ENCODE measurements around the gene YBX1. TPM values are rescaled to one million over a fixed set of nuclear protein-coding genes. Genes with fewer than 3 reads are reported as not detected.
A peak's percentile ranks its signal among the peaks of the same experiment; 100 is the strongest.
"Not testable (repeated sequence)": the region's sequence is repeated elsewhere in the genome, so short reads cannot be mapped to it uniquely, and the experiment has no call there.

YBX1 gene
- total RNA-seq, 5 donors from 2014 or later (not counting 1 experiment from before 2014, with no cell fraction given), result 274 to 340 (median 307) TPM

DNA sequence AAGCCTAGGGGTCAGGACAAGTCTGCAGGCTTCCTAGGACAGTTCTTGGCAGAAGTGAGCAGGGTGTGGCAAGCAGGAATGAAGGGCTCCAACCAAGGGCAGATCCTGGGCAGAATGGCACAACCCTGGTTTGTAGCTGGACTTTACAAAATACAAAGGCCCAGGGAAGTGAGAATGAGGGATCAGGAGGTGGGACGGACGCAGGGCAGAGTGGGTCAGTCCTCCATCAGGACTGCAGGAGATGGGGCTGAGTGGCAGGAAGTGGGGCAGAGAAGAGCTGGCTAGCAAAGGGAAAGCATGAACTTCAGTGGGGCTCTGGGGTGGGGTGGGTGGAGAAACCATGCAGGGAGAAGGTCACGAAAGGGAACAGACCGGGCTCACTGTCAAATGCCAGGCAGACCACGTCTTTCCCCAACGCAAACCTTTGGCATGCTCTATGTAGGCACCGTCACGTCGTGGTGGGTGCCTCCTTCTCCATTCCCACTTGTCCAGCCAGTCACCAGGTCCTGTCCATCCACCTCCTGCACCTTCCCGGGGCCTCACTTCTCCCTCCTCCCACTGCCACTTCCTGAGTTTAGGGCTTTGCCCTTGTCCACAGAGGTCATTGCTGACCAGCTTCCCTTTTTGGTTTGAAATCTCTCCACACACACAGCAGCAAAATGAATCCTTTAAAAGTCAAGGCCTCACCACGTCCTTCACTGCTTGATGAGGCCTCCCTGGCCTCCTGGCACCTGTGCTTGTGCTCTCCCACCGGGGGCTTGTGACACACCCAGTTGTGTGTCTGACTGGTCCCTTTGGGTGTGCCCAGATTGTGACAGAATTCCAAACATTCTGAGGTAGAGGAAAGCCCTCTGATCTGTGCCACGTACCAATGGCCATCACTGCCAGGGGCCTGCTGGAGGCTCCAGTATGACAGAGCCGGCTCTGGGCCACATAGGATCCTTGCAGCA, 66.5 kb downstream of the YBX1 start:
- 94% methylated on average over 11 of the region's 14 CpGs for WGBS (ENCODE audit: insufficient coverage)
- peaks cover 0 to 2% of the 10 kb centered on the region in 2 experiments for H3K4me1 ChIP-seq (ENCODE audit: control insufficient read depth in 1 of 2, extremely low read depth in 1 of 2, insufficient read depth in 2 of 2, low read length in 2 of 2)
- peak overlapping the region in 1 of 2 donors; percentile 29 for H3K27ac Mint-ChIP-seq
- ChIA-PET CTCF (interaction anchor here (0.6 to 0.8 kb wide), 3 partner anchors 171 to 1860 kb away, joined by 3 to 8 read pairs (median 4); no protein-coding TSS in a partner anchor), POLR2A (no interaction called here)
- H3K4me3 Mint-ChIP-seq, result no peak overlapping the region
- no peak overlapping the region for H3K4me3 ChIP-seq (ENCODE audit: control insufficient read depth in 1 of 2, extremely low read depth in 1 of 2, low read length in 1 of 2)
- H3K27ac ChIP-seq (ENCODE audit: low read length), result no peak overlapping the region
- H3K9me3 Mint-ChIP-seq, result peaks cover 0 to 5% (median 0%) of the 10 kb centered on the region in 3 donors
- H3K36me3 ChIP-seq (ENCODE audit: control insufficient read depth in 2 of 2, extremely low read depth in 1 of 2, insufficient read depth in 1 of 2, low read length in 1 of 2), result peaks cover 8 to 67% of the 10 kb centered on the region in 2 donors
- no peaks in the 10 kb centered on the region for H3K27me3 ChIP-seq (replicated peaks in 1 of 2; ENCODE audit: control insufficient read depth in 2 of 2, extremely low read depth in 1 of 2, insufficient read depth in 2 of 2, low read length in 1 of 2)
- DNase-seq (no peak), ATAC-seq (replicated peaks in 1 of 4) (no peak)
- H3K4me1 Mint-ChIP-seq, result no peaks in the 10 kb centered on the region
- H3K27me3 Mint-ChIP-seq, result no peaks in the 10 kb centered on the region
- no peaks in the 10 kb centered on the region for H3K9me3 ChIP-seq
- H3K36me3 Mint-ChIP-seq, result peaks cover 46% of the 10 kb centered on the region

DNA sequence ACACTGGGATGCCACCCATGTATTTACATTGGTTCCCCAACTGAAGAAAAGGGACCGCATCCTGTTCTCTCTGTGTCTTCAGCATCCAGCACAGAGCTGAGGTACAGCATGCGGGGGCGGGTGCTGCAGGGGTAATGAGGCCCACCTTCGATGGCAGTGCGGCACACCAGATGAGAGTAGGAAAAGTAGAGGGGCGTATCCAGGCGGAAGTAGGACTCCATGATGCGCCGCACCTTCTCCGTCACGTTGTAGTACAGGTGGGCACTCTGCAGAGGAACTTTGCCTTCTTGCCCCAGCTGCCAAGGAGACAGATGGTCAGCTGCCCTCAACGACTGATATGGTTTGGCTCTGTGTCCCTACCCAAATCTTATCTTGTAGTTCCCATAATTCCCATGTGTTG, 67.8 kb downstream of the YBX1 start:
- ChIA-PET POLR2A (no interaction called here), CTCF (interaction anchor here in 1 of 2 donors (0.8 kb wide), 1 partner anchor 172 kb away, joined by 4 read pairs; no protein-coding TSS in a partner anchor)
- Mint-ChIP-seq H3K27me3 (no peaks in the 10 kb centered on the region), H3K9me3 (peaks cover 0 to 5% (median 0%) of the 10 kb centered on the region in 3 donors), H3K4me3 (peak overlapping the region in 1 of 3 donors; percentile 6), H3K36me3 (peaks cover 57% of the 10 kb centered on the region), H3K27ac (no peak overlapping the region), H3K4me1 (no peaks in the 10 kb centered on the region)
- peaks cover 14 to 80% of the 10 kb centered on the region in 2 donors for H3K36me3 ChIP-seq (ENCODE audit: control insufficient read depth in 2 of 2, extremely low read depth in 1 of 2, insufficient read depth in 1 of 2, low read length in 1 of 2)
- no peak overlapping the region for H3K27ac ChIP-seq (ENCODE audit: low read length)
- no peak overlapping the region for H3K4me3 ChIP-seq (ENCODE audit: control insufficient read depth in 1 of 2, extremely low read depth in 1 of 2, low read length in 1 of 2)
- 99% methylated on average over 9 of the region's 12 CpGs for WGBS (ENCODE audit: insufficient coverage)
- ATAC-seq (replicated peaks in 1 of 4) (no peak), DNase-seq (no peak)
- peaks cover 0 to 2% of the 10 kb centered on the region in 2 experiments for H3K4me1 ChIP-seq (ENCODE audit: control insufficient read depth in 1 of 2, extremely low read depth in 1 of 2, insufficient read depth in 2 of 2, low read length in 2 of 2)
- no peaks in the 10 kb centered on the region for H3K27me3 ChIP-seq (replicated peaks in 1 of 2; ENCODE audit: control insufficient read depth in 2 of 2, extremely low read depth in 1 of 2, insufficient read depth in 2 of 2, low read length in 1 of 2)
- no peaks in the 10 kb centered on the region for H3K9me3 ChIP-seq

DNA sequence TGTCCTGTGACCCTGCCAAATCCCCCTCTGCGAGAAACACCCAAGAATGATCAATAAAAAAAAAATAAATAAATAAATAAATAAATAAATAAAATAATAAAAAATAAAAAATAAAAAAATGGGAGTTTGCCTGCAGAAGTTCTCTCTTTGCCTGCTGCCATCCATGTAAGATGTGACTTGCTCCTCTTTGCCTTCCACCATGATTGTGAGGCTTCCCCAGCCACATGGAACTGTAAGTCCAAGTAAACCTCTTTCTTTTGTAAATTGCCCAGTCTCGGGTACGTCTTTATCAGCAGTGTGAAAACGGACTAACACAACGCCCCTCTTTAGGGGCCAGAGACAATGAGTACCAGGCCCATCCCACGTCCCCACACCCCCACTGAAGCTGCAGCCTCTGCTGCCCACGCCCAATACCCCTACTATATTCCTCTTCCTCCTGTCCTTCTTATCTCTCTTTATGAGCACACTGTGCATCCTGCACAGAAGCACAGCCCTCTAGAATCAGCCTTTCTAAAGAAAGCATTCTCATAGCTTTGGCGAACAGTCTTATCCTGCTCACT, 69.4 kb downstream of the YBX1 start:
- peaks cover 17 to 84% of the 10 kb centered on the region in 2 donors for H3K36me3 ChIP-seq (ENCODE audit: control insufficient read depth in 2 of 2, extremely low read depth in 1 of 2, insufficient read depth in 1 of 2, low read length in 1 of 2)
- H3K4me3 ChIP-seq (ENCODE audit: control insufficient read depth in 1 of 2, extremely low read depth in 1 of 2, low read length in 1 of 2); H3K9me3 ChIP-seq; H3K9me3 Mint-ChIP-seq; H3K27ac Mint-ChIP-seq; H3K27me3 Mint-ChIP-seq; DNase-seq; ATAC-seq (replicated peaks in 1 of 4); CTCF ChIA-PET; H3K4me3 Mint-ChIP-seq; H3K4me1 ChIP-seq (ENCODE audit: control insufficient read depth in 1 of 2, extremely low read depth in 1 of 2, insufficient read depth in 2 of 2, low read length in 2 of 2); H3K27me3 ChIP-seq (replicated peaks in 1 of 2; ENCODE audit: control insufficient read depth in 2 of 2, extremely low read depth in 1 of 2, insufficient read depth in 2 of 2, low read length in 1 of 2); H3K27ac ChIP-seq (ENCODE audit: low read length); H3K4me1 Mint-ChIP-seq: not testable (repeated sequence)
- WGBS (ENCODE audit: insufficient coverage), result 95% methylated on average over 7 of the region's 8 CpGs
- peaks cover 72% of the 10 kb centered on the region for H3K36me3 Mint-ChIP-seq
- POLR2A ChIA-PET, result interaction anchor here in 1 of 2 donors (0.6 kb wide), 1 partner anchor 14 kb away, joined by 3 read pairs; no protein-coding TSS in a partner anchor

DNA sequence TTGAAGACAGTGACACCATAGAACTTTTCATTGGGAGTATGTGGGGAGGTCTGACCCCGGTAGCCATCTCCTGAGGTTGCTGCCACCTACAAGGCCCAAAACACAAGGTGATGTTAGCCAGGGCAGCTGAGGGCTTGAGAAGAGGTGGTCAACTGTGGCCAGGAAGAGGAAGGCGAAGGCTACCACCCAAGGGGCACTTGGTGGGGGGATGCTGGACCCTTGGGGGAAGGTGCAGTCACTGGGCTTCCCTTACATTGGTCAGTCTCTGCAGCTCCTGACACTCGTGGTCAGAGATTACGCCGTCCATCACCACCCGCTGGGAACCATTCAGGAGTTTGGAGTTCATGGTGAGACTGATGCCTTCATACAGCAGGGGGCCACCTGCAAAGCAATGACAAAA, 70.1 kb downstream of the YBX1 start:
- Mint-ChIP-seq H3K27ac (no peak overlapping the region), H3K4me3 (no peak overlapping the region), H3K9me3 (peaks cover 0 to 5% (median 0%) of the 10 kb centered on the region in 3 donors), H3K36me3 (peaks cover 78% of the 10 kb centered on the region), H3K4me1 (peaks cover 4% of the 10 kb centered on the region in 3 donors), H3K27me3 (no peaks in the 10 kb centered on the region)
- no peaks in the 10 kb centered on the region for H3K27me3 ChIP-seq (replicated peaks in 1 of 2; ENCODE audit: control insufficient read depth in 2 of 2, extremely low read depth in 1 of 2, insufficient read depth in 2 of 2, low read length in 1 of 2)
- POLR2A ChIA-PET, result interaction anchor here in 1 of 2 donors (0.6 kb wide), 1 partner anchor 15 kb away, joined by 3 read pairs; no protein-coding TSS in a partner anchor
- no peaks in the 10 kb centered on the region for H3K9me3 ChIP-seq
- peaks cover 18 to 84% of the 10 kb centered on the region in 2 donors for H3K36me3 ChIP-seq (ENCODE audit: control insufficient read depth in 2 of 2, extremely low read depth in 1 of 2, insufficient read depth in 1 of 2, low read length in 1 of 2)
- CTCF ChIA-PET, result interaction anchor here in 1 of 2 donors (0.8 kb wide), 1 partner anchor 14 kb away, joined by 3 read pairs; no protein-coding TSS in a partner anchor
- no peak overlapping the region for H3K27ac ChIP-seq (ENCODE audit: low read length)
- H3K4me3 ChIP-seq (ENCODE audit: control insufficient read depth in 1 of 2, extremely low read depth in 1 of 2, low read length in 1 of 2), result no peak overlapping the region
- DNase-seq, result no peak
- no peak for ATAC-seq (replicated peaks in 1 of 4)
- WGBS (ENCODE audit: insufficient coverage), result 92% methylated on average over 5 of the region's 6 CpGs
- H3K4me1 ChIP-seq (ENCODE audit: control insufficient read depth in 1 of 2, extremely low read depth in 1 of 2, insufficient read depth in 2 of 2, low read length in 2 of 2), result no peaks in the 10 kb centered on the region

DNA sequence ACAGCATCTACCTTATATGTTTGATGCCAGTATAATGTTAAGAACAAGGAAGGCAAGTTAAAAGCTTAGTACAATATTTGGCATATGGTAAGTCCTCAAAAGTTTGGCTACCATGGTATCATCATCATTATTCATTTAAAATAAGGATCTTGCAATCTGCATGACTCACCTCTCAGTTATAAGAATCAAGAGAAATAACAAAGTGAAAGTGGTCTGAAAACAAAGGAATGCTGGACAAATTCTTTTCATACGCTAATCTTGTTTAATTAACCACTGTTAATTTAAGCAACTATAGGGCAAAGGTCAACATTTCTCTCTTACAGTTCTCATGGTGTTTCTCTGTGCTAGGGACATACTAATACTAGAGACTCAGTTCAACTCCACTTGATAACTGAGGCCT, 70.9 kb downstream of the YBX1 start:
- no peaks in the 10 kb centered on the region for H3K27me3 ChIP-seq (replicated peaks in 1 of 2; ENCODE audit: control insufficient read depth in 2 of 2, extremely low read depth in 1 of 2, insufficient read depth in 2 of 2, low read length in 1 of 2)
- no peak overlapping the region for H3K4me3 Mint-ChIP-seq
- ATAC-seq (replicated peaks in 1 of 4) (no peak), DNase-seq (no peak)
- H3K36me3 Mint-ChIP-seq, result peaks cover 81% of the 10 kb centered on the region
- no peaks in the 10 kb centered on the region for H3K4me1 ChIP-seq (ENCODE audit: control insufficient read depth in 1 of 2, extremely low read depth in 1 of 2, insufficient read depth in 2 of 2, low read length in 2 of 2)
- ChIA-PET POLR2A (interaction anchor here in 1 of 2 donors (0.5 to 1.2 kb wide), 2 partner anchors 12 to 29 kb away, joined by 3 read pairs; no protein-coding TSS in a partner anchor), CTCF (interaction anchor here in 1 of 2 donors (0.8 kb wide), 1 partner anchor 13 kb away, joined by 3 read pairs; no protein-coding TSS in a partner anchor)
- no peak overlapping the region for H3K27ac Mint-ChIP-seq
- H3K36me3 ChIP-seq (ENCODE audit: control insufficient read depth in 2 of 2, extremely low read depth in 1 of 2, insufficient read depth in 1 of 2, low read length in 1 of 2), result peaks cover 22 to 84% of the 10 kb centered on the region in 2 donors
- H3K9me3 Mint-ChIP-seq, result peaks cover 0 to 5% (median 0%) of the 10 kb centered on the region in 3 donors
- no CpG with 5 or more reads among the region's 1 CpG for WGBS (ENCODE audit: insufficient coverage)
- no peaks in the 10 kb centered on the region for H3K9me3 ChIP-seq
- H3K4me1 Mint-ChIP-seq, result peaks cover 4% of the 10 kb centered on the region in 3 donors
- no peak overlapping the region for H3K4me3 ChIP-seq (ENCODE audit: control insufficient read depth in 1 of 2, extremely low read depth in 1 of 2, low read length in 1 of 2)
- H3K27ac ChIP-seq (ENCODE audit: low read length), result no peak overlapping the region
- H3K27me3 Mint-ChIP-seq, result no peaks in the 10 kb centered on the region
